Hematopoietic multipotent progenitor cell treated with erythropoietin and hydrocortisone succinate and interleukin-3 and kit ligand, for 15 days (in vitro differentiated cells): Measurements from ENCODE around the gene FAM156B.
A peak's percentile ranks its signal among the peaks of the same experiment; 100 is the strongest.
"Not testable (repeated sequence)": the region's sequence is repeated elsewhere in the genome, so short reads cannot be mapped to it uniquely, and the experiment has no call there.

Experiments used
- DNase-seq: peaks from one replicate; pipeline ENCODE4 v3.0.0-alpha.2; 2015; ENCODE audit warnings: low spot score

Gene FAM156B

DNA sequence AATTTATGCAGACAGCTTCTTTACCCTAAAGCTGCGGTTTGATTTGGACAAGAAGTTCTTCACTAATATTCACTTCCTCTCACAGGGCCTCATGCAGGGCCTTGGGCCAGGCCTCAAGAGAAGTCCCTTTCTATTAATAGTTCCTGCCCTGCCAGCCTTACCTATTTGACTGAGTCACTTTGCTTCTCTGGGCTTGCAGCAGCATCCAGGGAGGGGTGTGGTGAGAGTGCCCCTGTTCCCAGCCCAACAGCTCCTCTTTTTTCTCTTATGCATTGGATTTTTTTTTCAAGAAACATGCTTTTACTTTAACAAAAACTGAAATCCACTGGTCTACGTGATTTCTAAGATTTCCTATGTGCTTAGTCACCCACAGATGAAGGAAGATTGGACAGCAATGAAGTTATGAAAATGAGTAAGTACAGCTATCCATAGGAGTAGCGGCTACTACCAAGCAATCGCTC is 26.7 kb downstream of the FAM156B start:
- no peak for DNase-seq

DNA sequence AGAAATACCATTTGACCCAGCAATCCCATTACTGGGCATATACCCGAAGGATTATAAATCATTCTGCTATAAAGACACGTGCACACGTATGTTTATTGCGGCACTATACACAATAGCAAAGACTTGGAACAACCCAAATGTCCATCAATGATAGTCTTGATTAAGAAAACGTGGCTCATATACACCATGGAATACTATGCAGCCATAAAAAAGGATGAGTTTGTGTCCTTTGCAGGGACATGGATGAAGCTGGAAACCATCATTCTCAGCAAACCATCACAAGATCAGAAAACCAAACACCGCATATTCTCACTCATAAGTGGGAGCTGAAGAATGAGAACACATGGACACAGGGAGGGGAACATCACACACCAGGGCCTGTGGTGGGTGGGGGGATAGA is 33.1 kb downstream of the FAM156B start:
- DNase-seq: not testable (repeated sequence)

DNA sequence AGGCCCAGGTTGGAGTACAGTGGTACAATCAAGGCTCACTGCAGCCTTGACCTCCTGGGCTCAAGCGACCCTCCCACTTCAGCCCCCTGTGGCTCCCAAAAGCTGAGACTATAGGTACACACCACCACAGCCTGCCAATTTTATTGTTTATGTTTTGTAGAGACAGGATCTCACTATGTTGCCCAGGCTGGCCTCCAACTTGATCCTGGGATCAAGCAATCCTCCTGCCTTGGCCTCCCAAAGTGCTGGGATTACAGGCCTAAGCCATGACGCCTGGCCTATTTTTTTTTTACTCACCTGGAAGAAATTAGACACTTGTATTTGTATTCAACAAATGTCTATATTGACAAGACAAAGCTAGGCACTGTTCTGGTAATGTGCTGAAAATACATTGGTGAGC is 36.1 kb downstream of the FAM156B start:
- no peak for DNase-seq

DNA sequence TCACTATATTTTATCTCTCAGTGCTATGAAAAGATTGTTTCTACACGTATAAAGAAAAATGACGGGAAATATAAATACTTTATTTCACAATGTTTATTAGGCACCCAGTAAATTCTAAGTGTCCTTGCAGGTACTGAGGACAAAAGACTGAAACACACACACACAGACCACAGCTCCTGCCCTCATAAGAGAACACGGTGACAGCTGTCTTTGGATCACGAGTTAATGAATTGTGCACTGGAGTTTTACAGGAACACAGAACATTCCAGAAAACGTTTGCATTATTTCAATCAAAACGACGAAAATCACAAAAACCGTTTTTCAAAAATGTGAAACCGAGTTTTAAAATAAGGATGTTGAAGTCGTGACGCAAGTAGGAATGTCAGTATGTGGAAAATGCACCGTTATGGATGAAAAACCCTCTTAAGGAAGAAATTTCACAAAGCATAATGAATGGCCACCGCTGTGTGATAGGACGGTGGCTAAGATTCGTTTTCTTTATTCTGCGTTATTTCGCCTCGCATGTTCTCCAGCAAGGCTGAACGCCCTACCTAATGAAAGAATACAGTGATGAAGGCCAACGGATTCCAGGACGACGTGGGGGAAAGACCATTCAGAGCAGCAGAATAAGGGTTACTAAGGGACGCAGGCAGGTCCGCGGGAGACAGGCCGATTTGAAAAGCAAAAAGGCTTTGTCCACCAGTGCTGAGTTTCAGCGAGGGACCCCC is 37.0 kb downstream of the FAM156B start:
- no peak for DNase-seq

DNA sequence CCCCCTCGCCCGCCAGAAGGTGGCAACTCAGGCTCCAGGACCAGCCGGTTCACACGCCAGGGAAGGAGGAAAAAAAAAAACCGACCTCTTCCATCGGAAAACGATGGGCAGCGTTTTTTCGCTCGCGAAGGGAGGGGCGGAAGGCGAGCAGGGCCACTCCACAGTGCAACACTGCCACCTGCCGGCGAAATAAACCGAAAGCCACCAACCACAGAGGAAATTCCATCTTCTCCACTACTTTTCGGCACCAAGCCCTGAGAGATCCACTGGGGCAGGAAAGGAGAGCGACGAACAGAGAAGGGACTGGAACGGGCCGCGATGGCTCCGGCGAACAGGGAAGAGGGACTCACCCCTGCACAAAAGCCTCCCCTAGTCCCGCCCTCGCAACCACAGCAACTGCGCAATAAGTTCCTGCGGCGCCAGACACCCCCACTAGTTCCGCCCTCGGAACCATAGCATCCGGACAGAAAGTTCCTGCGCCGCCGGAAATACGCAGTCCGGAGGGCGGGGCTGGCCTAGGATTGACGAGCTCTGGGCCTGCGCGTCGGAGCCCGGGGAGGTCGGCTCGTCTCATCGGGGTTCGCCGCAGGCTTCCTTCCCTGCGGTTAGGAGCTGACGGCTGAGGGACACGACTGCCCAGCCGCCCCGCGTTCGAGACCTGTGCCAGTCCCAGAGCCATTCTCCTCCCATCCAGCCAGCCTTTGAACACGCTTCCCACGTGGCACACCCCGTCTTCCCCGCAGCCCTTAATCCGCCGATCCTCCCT is 37.8 kb downstream of the FAM156B start:
- DNase-seq: peak; percentile 88

DNA sequence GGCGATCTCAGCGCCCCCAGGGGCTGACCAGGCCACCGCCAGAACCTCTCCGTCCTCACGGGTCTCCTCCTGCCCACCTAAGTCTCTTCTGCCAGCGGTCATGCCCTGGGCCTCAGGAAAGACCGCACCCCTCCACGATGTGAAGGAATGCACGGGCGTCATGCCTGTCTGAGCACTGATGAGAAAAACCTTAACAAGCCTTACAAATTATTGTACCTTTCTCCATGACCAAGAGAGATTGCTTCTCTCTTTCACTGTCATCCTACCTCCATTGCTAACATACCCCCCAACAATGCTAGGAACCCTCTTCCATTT is 38.3 kb downstream of the FAM156B start:
- DNase-seq: not testable (repeated sequence)

DNA sequence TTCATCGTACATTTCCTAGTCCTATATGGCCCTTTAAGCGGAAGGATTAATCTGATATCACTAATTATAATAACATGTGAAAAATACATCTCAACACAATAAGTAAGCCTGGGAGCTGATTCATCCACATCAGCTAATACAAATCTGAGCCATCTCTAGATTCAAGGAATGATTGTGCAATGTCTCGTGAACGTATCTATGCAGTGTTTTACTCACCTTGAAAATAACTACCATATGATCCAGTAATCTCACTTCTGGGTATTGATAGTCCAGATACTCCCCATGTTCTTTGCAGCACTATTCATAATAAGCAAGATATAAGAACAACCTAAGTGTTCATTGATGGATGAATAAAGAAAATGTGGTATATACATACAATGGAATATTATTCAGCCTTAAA is 43.6 kb downstream of the FAM156B start:
- not testable (repeated sequence) for DNase-seq

DNA sequence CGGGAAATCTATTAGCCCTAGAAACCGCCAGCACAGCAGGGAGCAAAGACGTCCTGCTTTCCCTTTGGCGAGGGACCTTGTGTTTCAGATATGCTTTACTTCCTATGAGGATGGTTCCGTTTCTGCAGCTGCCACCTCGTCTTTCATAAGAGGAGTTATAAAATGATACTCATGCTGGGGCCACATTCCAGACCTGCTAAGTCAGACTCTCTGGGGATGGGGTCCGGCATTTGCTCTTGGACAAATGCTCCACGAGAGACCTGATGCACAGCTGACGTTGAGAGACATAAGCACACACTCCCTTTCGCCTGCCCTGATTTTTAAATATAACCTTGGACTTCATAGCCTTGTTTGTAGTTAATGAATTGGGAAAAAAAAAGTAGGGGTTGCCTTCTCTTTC is 44.6 kb downstream of the FAM156B start:
- DNase-seq: not testable (repeated sequence)

DNA sequence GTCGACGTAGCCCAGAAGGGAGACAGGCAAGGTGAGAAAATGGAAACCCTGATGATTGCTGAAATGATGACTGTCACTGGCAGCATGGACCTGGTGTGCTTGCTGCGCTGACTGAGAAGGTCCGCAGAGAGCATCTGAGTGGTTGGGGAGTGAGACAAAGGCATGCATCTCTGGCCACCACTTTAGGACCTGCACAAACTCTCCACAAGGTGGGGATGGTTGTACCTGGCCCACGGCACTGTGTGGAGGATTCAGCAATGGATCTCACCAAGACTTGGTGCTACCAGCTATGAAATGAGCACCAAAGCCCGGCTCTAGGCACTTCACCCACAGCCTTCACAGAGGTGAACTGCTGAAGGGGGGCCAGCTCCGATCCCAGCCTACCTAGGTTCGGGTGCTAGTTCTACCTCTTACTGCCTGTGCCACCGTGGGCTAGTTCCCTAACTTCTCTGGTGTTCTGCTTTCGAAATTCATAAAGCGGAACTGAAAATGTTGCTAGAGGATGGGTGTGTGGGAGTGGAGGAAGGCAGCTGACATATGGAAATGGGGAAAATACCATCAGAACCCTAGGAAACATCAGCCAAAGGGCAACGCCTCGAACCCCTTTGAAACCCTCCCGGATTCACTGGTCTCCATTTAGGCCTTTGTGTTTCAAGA is 48.8 kb downstream of the FAM156B start:
- DNase-seq: not testable (repeated sequence)

DNA sequence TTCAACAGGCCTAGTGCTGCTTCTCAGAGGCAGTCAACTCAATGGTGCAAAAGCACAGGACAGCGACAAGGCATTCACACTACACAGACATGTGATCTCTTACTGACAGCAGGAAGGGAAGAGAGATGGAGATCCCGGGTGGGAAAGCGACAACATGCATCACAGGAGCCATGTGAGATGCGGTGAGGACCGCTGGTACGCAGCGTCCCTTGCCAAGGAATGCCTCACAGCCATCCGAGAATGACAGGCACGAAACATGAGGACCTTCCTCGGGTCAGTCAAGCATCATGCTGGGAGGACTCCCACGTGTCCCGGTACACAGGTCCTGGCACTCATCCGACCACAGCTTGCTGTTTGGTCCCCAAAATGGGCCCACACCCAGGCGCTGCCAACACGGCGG is 50.4 kb downstream of the FAM156B start:
- DNase-seq: not testable (repeated sequence)

DNA sequence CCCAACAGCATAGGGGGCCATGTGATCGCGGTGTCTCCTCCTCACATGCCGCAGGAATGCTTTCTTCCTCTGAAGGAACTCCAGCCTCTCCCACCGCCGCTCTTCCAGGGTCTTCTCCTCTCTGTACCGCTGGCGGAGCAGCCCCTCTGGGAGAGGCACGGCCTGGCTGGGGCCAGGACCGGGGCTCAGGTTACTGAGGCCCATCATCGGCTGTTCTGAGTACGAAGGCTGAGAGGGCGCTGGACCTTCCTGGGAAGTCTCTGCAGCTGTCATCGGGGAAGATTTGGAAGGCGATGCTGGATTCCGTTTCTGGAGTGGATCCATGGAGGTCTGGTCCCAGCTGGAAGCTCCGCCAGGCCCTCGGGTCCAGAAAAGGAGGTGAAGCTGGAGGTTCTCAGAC is 51.1 kb downstream of the FAM156B start:
- DNase-seq: not testable (repeated sequence)

DNA sequence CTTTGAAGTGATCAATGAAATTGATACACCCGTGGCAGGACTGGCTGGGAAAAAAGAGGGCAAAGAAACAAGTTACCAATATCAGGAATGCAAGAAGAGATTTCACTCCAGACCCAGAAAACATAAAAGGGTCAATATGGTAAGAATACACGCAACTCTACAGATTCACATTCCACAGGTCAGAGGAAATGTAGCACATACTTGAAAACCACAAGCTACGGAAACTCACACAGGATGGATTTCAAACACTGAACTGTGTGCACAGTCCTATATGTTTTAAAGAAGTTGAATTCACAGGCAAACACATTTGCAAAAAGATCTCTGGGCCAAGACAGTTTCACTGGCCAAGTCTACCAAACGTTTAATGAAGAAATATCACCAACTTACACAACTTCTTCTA is 52.2 kb downstream of the FAM156B start:
- DNase-seq: not testable (repeated sequence)

DNA sequence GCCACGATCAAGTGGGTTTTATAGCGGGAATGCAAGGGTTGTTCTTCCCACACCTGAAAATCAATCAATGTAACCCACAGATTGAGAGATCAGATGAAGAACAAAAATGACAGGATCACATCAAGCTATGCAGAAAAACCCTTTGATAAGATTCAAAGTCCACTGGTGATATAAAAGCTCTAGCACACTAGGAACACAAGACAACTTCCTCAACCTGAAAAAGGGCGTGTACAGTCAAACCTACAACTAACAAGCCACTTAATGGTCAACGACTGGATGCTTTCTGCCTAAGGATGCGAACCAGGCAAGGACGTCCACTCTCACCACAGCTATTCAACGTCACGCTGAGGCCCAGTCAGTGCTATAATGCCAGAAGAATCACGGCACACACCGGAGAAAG is 52.8 kb downstream of the FAM156B start:
- not testable (repeated sequence) for DNase-seq
